NB4 (cell line): ENCODE measurements around the gene IDH3G.

Source experiments
- DNase-seq: peaks from one replicate; pipeline ENCODE4 v3.0.0; 2010; ENCODE audit warnings: low read depth
- H3K4me3 ChIP-seq: one replicate; pipeline ENCODE4 v1.5.1; 2011; ENCODE audit warnings: mild to moderate bottlenecking, low read depth, low read length, moderate library complexity
- MYC ChIP-seq: IDR thresholded peaks from 2 replicates; pipeline ENCODE4 v1.6.1; 2011; ENCODE audit warnings: low read depth, low read length
- POLR2A ChIP-seq: IDR thresholded peaks from 2 replicates; pipeline ENCODE4 v1.6.1; 2011; ENCODE audit warnings: mild to moderate bottlenecking; ENCODE audit not compliant: insufficient read length; ENCODE audit errors: extremely low read depth
- TF ChIP-seq, protein P1 (sequence below): IDR thresholded peaks from one replicate; pipeline ENCODE4 v1.5.1; 2012; ENCODE audit warnings: low read depth, low read length
- TF ChIP-seq, protein P2 (sequence below): IDR thresholded peaks from 2 replicates; pipeline ENCODE4 v1.6.1; 2011; ENCODE audit warnings: low read depth, low read length

Gene IDH3G

DNA sequence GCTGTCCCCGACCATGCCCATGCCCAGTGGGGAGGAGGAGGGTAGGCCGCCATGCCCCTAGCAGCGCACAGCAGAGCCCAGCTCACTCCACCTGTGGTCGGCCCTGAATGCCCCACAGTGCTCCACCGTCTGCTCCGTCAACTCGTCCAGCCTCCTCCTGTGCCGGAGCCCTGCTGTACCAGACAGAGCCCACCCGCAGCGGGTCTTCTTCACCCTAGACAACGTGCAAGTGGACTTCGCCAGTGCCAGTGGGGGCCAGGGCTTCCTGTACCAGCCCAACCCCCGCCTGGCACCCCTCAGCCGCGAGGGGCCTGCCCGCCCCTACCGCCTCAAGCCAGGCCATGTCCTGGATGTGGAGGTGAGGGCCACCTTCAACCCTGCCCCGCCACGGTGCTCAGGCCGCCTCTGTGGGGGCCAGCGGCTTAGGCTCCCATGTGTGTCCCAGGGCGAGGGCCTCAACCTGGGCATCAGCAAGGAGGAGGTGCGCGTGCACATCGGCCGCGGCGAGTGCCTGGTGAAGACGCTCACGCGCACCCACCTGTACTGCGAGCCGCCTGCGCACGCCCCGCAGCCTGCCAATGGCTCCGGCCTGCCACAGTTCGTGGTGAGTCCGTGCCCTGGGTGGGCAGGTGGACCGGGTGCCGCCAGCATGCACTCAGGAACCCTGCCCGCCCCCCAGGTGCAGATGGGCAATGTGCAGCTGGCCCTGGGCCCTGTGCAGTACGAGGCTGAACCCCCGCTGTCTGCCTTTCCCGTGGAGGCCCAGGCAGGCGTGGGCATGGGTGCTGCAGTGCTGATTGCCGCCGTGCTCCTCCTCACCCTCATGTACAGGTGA lies 20.2 kb downstream of the IDH3G start:
- no peak overlapping the region for H3K4me3 ChIP-seq
- no peak for DNase-seq
- TF ChIP-seq POLR2A = no peak
- TF ChIP-seq, protein P1, sequence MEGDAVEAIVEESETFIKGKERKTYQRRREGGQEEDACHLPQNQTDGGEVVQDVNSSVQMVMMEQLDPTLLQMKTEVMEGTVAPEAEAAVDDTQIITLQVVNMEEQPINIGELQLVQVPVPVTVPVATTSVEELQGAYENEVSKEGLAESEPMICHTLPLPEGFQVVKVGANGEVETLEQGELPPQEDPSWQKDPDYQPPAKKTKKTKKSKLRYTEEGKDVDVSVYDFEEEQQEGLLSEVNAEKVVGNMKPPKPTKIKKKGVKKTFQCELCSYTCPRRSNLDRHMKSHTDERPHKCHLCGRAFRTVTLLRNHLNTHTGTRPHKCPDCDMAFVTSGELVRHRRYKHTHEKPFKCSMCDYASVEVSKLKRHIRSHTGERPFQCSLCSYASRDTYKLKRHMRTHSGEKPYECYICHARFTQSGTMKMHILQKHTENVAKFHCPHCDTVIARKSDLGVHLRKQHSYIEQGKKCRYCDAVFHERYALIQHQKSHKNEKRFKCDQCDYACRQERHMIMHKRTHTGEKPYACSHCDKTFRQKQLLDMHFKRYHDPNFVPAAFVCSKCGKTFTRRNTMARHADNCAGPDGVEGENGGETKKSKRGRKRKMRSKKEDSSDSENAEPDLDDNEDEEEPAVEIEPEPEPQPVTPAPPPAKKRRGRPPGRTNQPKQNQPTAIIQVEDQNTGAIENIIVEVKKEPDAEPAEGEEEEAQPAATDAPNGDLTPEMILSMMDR = no peak
- TF ChIP-seq, protein P2, sequence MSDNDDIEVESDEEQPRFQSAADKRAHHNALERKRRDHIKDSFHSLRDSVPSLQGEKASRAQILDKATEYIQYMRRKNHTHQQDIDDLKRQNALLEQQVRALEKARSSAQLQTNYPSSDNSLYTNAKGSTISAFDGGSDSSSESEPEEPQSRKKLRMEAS = no peak
- no peak for TF ChIP-seq MYC

DNA sequence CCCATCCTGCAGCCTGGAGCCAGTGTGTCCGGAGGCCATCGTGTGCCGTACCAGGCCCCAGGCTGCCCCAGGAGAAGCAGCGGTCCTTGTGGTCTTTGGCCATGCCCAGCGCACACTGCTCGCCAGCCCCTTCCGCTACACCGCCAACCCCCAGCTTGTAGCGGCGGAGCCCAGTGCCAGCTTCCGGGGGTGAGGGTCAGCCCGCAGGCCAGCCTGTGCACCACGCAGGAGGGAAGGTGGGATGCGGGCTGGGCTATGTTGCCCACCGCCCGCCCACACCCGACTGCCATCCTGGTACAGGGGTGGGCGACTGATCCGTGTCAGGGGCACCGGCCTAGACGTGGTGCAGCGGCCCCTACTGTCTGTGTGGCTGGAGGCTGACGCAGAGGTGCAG lies 21.0 kb downstream of the IDH3G start:
- H3K4me3 ChIP-seq = no peak overlapping the region
- TF ChIP-seq, protein P2 = no peak
- TF ChIP-seq, protein P1 = no peak
- TF ChIP-seq POLR2A (no peak), MYC (no peak)
- DNase-seq = no peak

DNA sequence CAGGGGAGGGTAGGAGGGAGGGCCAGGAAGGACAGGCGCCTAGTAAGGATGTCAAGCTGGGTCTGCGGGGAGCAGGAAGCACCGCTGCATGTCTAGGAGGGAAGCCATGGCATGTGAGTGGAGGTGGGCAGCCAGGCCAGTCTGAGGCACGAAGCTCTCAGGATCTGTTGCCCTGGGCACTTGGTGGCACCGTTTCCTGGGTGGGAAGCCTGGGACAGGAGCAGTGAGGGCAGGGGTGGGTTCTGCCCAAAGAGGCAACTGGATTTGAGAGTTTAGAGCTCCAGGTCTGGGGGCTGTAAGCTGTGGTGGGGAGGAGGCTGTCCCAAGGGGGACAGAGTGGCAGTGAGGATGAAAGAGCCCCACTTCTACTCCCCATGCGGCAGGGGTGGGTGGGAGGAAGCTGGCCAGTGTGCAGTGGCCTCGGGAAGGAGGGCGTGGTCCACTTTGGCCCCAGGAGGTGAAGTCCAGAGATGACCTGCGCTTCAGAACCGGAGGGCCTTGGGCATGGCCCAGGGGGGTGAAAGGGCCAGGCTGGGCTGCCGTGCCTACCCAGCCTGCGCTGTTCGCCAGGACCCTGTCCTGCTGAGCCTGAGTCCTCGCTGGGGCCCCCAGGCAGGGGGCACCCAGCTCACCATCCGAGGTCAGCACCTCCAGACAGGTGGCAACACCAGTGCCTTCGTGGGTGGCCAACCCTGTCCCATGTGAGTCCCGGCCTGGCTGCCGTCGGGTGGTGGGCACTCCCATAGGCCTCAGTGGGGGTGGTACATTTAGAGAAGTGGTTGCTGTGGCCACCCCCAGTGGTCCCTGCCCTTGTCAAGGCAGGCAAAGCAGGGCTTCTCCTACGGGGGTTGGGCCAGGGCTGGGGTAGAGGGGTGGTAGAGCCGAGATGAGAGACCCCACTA lies 21.6 kb downstream of the IDH3G start:
- DNase-seq = no peak
- TF ChIP-seq, protein P2 = no peak
- TF ChIP-seq, protein P1 = no peak
- TF ChIP-seq POLR2A (no peak), MYC (no peak)
- H3K4me3 ChIP-seq = no peak overlapping the region

DNA sequence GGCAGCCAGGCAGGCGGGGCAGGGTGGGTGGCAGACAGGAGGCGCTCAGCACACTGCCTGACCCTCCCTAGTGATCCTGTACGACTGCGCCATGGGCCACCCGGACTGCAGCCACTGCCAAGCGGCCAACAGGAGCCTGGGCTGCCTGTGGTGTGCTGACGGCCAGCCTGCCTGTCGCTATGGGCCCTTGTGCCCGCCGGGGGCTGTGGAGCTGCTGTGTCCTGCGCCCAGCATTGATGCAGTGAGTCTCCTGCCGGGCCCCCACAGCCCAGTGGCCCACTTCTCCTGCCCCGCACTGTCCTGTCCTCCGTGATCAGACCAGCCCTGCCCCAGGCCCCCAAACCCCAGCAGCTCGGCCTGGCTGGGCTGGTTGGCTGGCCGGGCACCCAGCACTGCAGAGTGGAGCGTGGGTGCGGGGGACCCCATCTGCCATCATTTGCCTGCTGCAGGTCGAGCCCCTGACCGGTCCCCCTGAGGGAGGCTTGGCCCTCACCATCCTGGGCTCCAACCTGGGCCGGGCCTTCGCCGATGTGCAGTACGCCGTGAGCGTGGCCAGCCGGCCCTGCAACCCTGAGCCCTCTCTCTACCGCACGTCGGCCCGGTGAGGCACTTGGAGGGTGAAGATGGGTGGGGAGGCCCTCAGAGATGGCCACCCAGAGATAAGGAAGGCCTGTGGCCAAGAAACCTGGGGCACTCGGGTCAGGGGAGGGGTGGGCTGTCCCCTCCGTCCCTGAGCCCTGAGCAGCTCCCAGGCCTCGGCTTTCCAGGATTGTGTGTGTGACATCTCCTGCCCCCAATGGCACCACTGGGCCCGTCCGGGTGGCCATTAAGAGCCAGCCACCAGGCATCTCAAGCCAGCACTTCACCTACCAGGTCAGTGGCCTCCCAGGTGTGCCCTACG lies 22.5 kb downstream of the IDH3G start:
- no peak for DNase-seq
- TF ChIP-seq MYC (no peak), POLR2A (no peak)
- TF ChIP-seq, protein P1 = no peak
- TF ChIP-seq, protein P2 = no peak
- no peak overlapping the region for H3K4me3 ChIP-seq

DNA sequence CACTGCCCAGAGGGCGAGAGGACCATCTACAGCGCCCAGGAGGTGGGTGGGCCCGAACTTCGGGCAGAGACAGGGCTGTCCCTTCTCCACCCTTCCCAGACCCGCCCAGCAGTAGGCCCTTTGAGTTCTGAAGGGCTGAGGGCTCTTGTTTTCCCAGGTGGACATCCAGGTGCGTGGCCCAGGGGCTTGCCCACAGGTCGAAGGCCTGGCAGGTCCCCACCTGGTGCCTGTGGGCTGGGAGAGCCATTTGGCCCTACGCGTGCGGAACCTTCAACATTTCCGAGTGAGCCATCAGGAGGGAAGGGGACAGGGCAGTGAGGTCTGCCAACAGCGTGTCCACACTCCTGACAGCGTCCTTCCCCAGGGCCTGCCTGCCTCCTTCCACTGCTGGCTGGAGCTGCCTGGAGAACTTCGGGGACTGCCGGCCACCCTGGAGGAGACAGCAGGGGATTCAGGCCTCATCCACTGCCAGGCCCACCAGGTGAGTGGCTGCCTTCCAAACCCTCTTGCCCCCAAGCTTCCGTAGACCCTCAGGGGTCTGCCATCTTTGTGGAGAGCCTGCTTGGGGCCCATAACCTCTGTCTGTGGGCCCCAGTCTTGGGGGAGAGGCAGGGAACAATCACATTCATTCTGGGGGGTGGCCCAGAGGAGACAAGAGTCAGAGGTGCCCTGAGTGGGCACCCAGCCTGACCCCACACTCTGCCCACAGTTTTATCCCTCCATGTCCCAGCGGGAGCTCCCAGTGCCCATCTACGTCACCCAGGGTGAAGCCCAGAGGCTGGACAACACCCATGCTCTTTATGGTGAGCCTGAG lies 23.4 kb downstream of the IDH3G start:
- no peak for DNase-seq

More for the DNA sequence above, 23.4 kb downstream of the IDH3G start:
- TF ChIP-seq, protein P1 = no peak
- TF ChIP-seq POLR2A = no peak
- TF ChIP-seq MYC = no peak
- TF ChIP-seq, protein P2 = no peak
- H3K4me3 ChIP-seq = no peak overlapping the region
